CD4-positive, alpha-beta T cell (primary cell): ENCODE data around the gene CPNE4. TPM values are rescaled to one million over a fixed set of nuclear protein-coding genes. Genes with fewer than 3 reads are reported as not detected.

Experiments used
- ATAC-seq: fragments of 200-7000 bp; cut with Tn5 transposase; one replicate; pipeline ENCODE4 v1.10.0; 2022; ENCODE audit warnings: mild to moderate bottlenecking; ENCODE audit not compliant: poor library complexity
- CTCF ChIA-PET: fragments of 350-600 bp; sonication (Branson Sonifier 250); formaldehyde crosslinking; loops from one replicate; lab custom pipeline; 2021; ENCODE audit warnings: antibody characterized with exemption, inconsistent platforms; lab: Charles Lee
- POLR2A ChIA-PET: fragments of 350-600 bp; sonication (Branson Sonifier 250); formaldehyde crosslinking; loops from one replicate; lab custom pipeline; 2021; ENCODE audit warnings: antibody characterized with exemption, inconsistent platforms; lab: Charles Lee
- DNase-seq, 14 experiments: peaks; one replicate each; pipeline ENCODE4 v3.0.0-alpha.2; 2013 to 2020; ENCODE audit warnings: mixed read lengths in 2 of 14
- H3K27ac ChIP-seq, 2 donors: one replicate each; pipeline versions ENCODE4 v1.5.1 to v1.7.0; 2013; ENCODE audit warnings: low read length in 2 of 2, low read depth in 1 of 2, mild to moderate bottlenecking in 1 of 2
- H3K27me3 ChIP-seq, 2 experiments: 1 replicate in 1 of 2; 2 replicates in 1 of 2; pipeline versions ENCODE4 v1.6.1 to v1.7.0; 2013; ENCODE audit warnings: low read length in 2 of 2, control low read depth in 1 of 2, mild to moderate bottlenecking in 1 of 2, moderate library complexity in 1 of 2; ENCODE audit not compliant: insufficient read depth in 2 of 2, control insufficient read depth in 1 of 2
- H3K36me3 ChIP-seq: one replicate; pipeline ENCODE4 v1.6.1; 2013; ENCODE audit warnings: low read length, control low read depth; ENCODE audit not compliant: insufficient read depth
- H3K4me1 ChIP-seq: one replicate; pipeline ENCODE4 v1.6.1; 2013; ENCODE audit warnings: low read length, control low read depth; ENCODE audit not compliant: insufficient read depth
- H3K4me3 ChIP-seq: one replicate; pipeline ENCODE4 v1.5.1; 2013; ENCODE audit warnings: mild to moderate bottlenecking, low read length, moderate library complexity
- H3K9me3 ChIP-seq, 2 experiments: 1 replicate in 1 of 2; 2 replicates in 1 of 2; pipeline versions ENCODE4 v1.6.1 to v1.7.0; 2013; ENCODE audit warnings: low read length in 2 of 2, mild to moderate bottlenecking in 2 of 2, control low read depth in 1 of 2, moderate library complexity in 1 of 2; ENCODE audit not compliant: control insufficient read depth in 1 of 2, insufficient read depth in 1 of 2
- H3K27ac Mint-ChIP-seq: one replicate; pipeline ENCODE4 v1.8.0; 2020; ENCODE audit warnings: mixed read lengths
- H3K27me3 Mint-ChIP-seq: one replicate; pipeline ENCODE4 v1.8.0; 2021; ENCODE audit warnings: mixed read lengths
- H3K36me3 Mint-ChIP-seq: one replicate; pipeline ENCODE4 v1.8.0; 2021; ENCODE audit warnings: low read depth, mixed read lengths
- H3K4me1 Mint-ChIP-seq: one replicate; pipeline ENCODE4 v1.8.0; 2021; ENCODE audit warnings: low read depth, mixed read lengths
- H3K4me3 Mint-ChIP-seq: one replicate; pipeline ENCODE4 v1.8.0; 2020; ENCODE audit warnings: mild to moderate bottlenecking, mixed read lengths
- H3K9me3 Mint-ChIP-seq: one replicate; pipeline ENCODE4 v1.8.0; 2020; ENCODE audit warnings: mixed read lengths
- CTCF ChIP-seq: fragments of 200-600 bp; IDR thresholded peaks from one replicate; pipeline ENCODE4 v1.8.0; 2022; ENCODE audit warnings: antibody characterized with exemption, mild to moderate bottlenecking
- intact Hi-C, 2 experiments: fragments of 100-400 bp; cut with DNase I in 1 of 2; cut with micrococcal nuclease in 1 of 2; formaldehyde crosslinking; loops; one replicate each; pipeline versions ENCODE4 v1.15.1 to v1.9.0; 2023 to 2025; cut with DNase I, micrococcal nuclease
- total RNA-seq, 174 experiments: library from RNA in 2 of 174; stranded (reverse) in 2 of 174; gene quantifications; one replicate each; pipeline ENCODE4 v1.2.3 and lab custom pipeline; 2021 to 2026

CPNE4 gene
- total RNA-seq, 2 experiments from 2014 or later: not detected

GRCh38 chr3:131772269-131773026, 262.4 kb downstream of the CPNE4 start:
- Mint-ChIP-seq H3K27me3 (peaks cover 15% of the 10 kb centered on the region), H3K4me3 (no peak overlapping the region), H3K36me3 (no peaks in the 10 kb centered on the region), H3K27ac (no peak overlapping the region), H3K4me1 (no peaks in the 10 kb centered on the region), H3K9me3 (peaks cover 4% of the 10 kb centered on the region)
- Histone ChIP-seq H3K27me3 (peaks cover 3 to 5% of the 10 kb centered on the region in 2 experiments), H3K27ac (no peak overlapping the region), H3K4me3 (no peak overlapping the region), H3K36me3 (no peaks in the 10 kb centered on the region), H3K9me3 (no peaks in the 10 kb centered on the region), H3K4me1 (no peaks in the 10 kb centered on the region)
- POLR2A ChIA-PET: no interaction called here
- TF ChIP-seq CTCF: no peak
- intact Hi-C loops: no loop called here
- DNase-seq: no peak
- ATAC-seq: no peak
- CTCF ChIA-PET: no interaction called here

- H3K9me3 Mint-ChIP-seq: no peaks in the 10 kb centered on the region
- Histone ChIP-seq H3K4me1 (no peaks in the 10 kb centered on the region), H3K4me3 (no peak overlapping the region), H3K36me3 (no peaks in the 10 kb centered on the region), H3K27ac (no peak overlapping the region), H3K9me3 (no peaks in the 10 kb centered on the region), H3K27me3 (peaks cover 0 to 8% of the 10 kb centered on the region in 2 experiments)
- no peak for DNase-seq
- POLR2A ChIA-PET: no interaction called here
- intact Hi-C loops: no loop called here
- H3K27ac Mint-ChIP-seq: no peak overlapping the region
- no peak for ATAC-seq
- H3K4me1 Mint-ChIP-seq: no peaks in the 10 kb centered on the region
- no peak for TF ChIP-seq CTCF
- CTCF ChIA-PET: no interaction called here
- no peaks in the 10 kb centered on the region for H3K36me3 Mint-ChIP-seq
- H3K4me3 Mint-ChIP-seq: no peak overlapping the region
- H3K27me3 Mint-ChIP-seq: peaks cover 5% of the 10 kb centered on the region
Observed at GRCh38 chr3:131762981-131763564, 271.7 kb downstream of the CPNE4 start.

- Histone ChIP-seq H3K27me3 (peaks cover 0 to 11% of the 10 kb centered on the region in 2 experiments), H3K4me3 (no peak overlapping the region), H3K4me1 (no peaks in the 10 kb centered on the region), H3K36me3 (no peaks in the 10 kb centered on the region), H3K27ac (no peak overlapping the region), H3K9me3 (peaks cover 0 to 5% of the 10 kb centered on the region in 2 experiments)
- no peak overlapping the region for H3K27ac Mint-ChIP-seq
- DNase-seq (no peak), ATAC-seq (no peak)
- H3K36me3 Mint-ChIP-seq: no peaks in the 10 kb centered on the region
- no peak overlapping the region for H3K4me3 Mint-ChIP-seq
- POLR2A ChIA-PET: no interaction called here
- H3K4me1 Mint-ChIP-seq: no peaks in the 10 kb centered on the region
- no peaks in the 10 kb centered on the region for H3K9me3 Mint-ChIP-seq
- H3K27me3 Mint-ChIP-seq: peaks cover 27% of the 10 kb centered on the region
- no peak for TF ChIP-seq CTCF
- CTCF ChIA-PET: no interaction called here
- intact Hi-C loops: no loop called here
Observed at GRCh38 chr3:131756405-131756804, 278.4 kb downstream of the CPNE4 start.
